HepG2 (cell line): Measurements from ENCODE around the gene FBXW2. TPM values are rescaled to one million over a fixed set of nuclear protein-coding genes. Genes with fewer than 3 reads are reported as not detected.

ENCODE experiments used
- ADNP ChIP-seq: sonication (generic); formaldehyde crosslinking; IDR thresholded peaks from 2 replicates; pipeline ENCODE4 v1.4.0; 2020; ENCODE audit warnings: missing genetic modification reagents
- CBFB ChIP-seq: sonication (generic); formaldehyde crosslinking; IDR thresholded peaks from 2 replicates; pipeline ENCODE4 v1.4.0; 2020; ENCODE audit warnings: missing genetic modification reagents
- EP300 ChIP-seq, 3 experiments: sonication (generic) in 1 of 3; formaldehyde crosslinking in 1 of 3; IDR thresholded peaks; 2 replicates each; pipeline versions ENCODE4 v1.5.1 to v1.6.1; 2011 to 2020; ENCODE audit warnings: low read depth in 2 of 3, low read length in 2 of 3, borderline replicate concordance in 1 of 3, improper control_type of control experiment in 1 of 3, mild to moderate bottlenecking in 1 of 3, missing genetic modification reagents in 1 of 3, moderate library complexity in 1 of 3
- HMGA1 ChIP-seq: sonication (generic); formaldehyde crosslinking; conservative IDR thresholded peaks from 2 replicates; pipeline ENCODE4 v1.4.0; 2020; ENCODE audit warnings: missing genetic modification reagents
- KLF11 ChIP-seq: IDR thresholded peaks from 2 replicates; pipeline ENCODE4 v1.6.1; 2016; ENCODE audit warnings: missing compliant biosample characterization
- LCORL ChIP-seq, 2 experiments: fragments of 450-650 bp in 1 of 2; sonication (generic) in 1 of 2; formaldehyde crosslinking in 1 of 2; IDR thresholded peaks; 2 replicates each; pipeline versions ENCODE4 v1.5.0 to v1.6.1; 2017 to 2020; ENCODE audit warnings: antibody characterized with exemption in 1 of 2, missing genetic modification reagents in 1 of 2
- NR1H2 ChIP-seq: sonication (generic); formaldehyde crosslinking; IDR thresholded peaks from 2 replicates; pipeline ENCODE4 v1.8.1; 2022; ENCODE audit warnings: low read depth, missing genetic modification reagents, borderline replicate concordance
- NR3C1 ChIP-seq: sonication (generic); formaldehyde crosslinking; IDR thresholded peaks from 2 replicates; pipeline ENCODE4 v1.4.0; 2020; ENCODE audit warnings: missing genetic modification reagents
- PAXIP1 ChIP-seq: sonication (generic); formaldehyde crosslinking; conservative IDR thresholded peaks from 2 replicates; pipeline ENCODE4 v1.4.0; 2020; ENCODE audit warnings: mild to moderate bottlenecking, missing genetic modification reagents, moderate library complexity
- SP1 ChIP-seq, 2 experiments: fragments of 450-650 bp in 1 of 2; sonication (generic) in 1 of 2; formaldehyde crosslinking in 1 of 2; IDR thresholded peaks; 2 replicates each; pipeline versions ENCODE4 v1.4.0 to v1.6.1; 2016 to 2020; ENCODE audit warnings: missing genetic modification reagents in 1 of 2
- XRCC5 ChIP-seq: fragments of 200-400 bp; formaldehyde crosslinking; optimal IDR thresholded peaks from 2 replicates; pipeline ENCODE3; 2017; ENCODE audit warnings: mild to moderate bottlenecking, low read length
- ZHX1 ChIP-seq: sonication (generic); formaldehyde crosslinking; IDR thresholded peaks from 2 replicates; pipeline ENCODE4 v1.8.1; 2022; ENCODE audit warnings: low read depth, mild to moderate bottlenecking, missing genetic modification reagents
- ZNF382 ChIP-seq: sonication (generic); formaldehyde crosslinking; IDR thresholded peaks from 2 replicates; pipeline ENCODE4 v1.5.0; 2020; ENCODE audit warnings: missing genetic modification reagents, mild to moderate bottlenecking, borderline replicate concordance
- ZNF557 ChIP-seq: sonication (generic); formaldehyde crosslinking; IDR thresholded peaks from 2 replicates; pipeline ENCODE4 v1.4.0; 2020; ENCODE audit warnings: missing genetic modification reagents
- ZNF770 ChIP-seq: sonication (generic); formaldehyde crosslinking; IDR thresholded peaks from 2 replicates; pipeline ENCODE4 v1.5.0; 2020; ENCODE audit warnings: mild to moderate bottlenecking, missing genetic modification reagents
- ZNF879 ChIP-seq: sonication (generic); formaldehyde crosslinking; IDR thresholded peaks from 2 replicates; pipeline ENCODE4 v1.8.1; 2023; ENCODE audit warnings: missing genetic modification reagents
- polyA plus RNA-seq, 8 experiments: library from polyadenylated mRNA; depleted of rRNA in 3 of 8; stranded (reverse) in 7 of 8; unstranded in 1 of 8; fragments of >200 nt; fragmentation: Illumina TruSeq in 4 of 8; extraction: Trizol in 4 of 8; gene quantifications; 2 replicates each; pipeline versions ENCODE4 v1.2.1 to v1.2.3, GENCODE V29; 2011 to 2016; ENCODE audit warnings: low read depth in 4 of 8, missing spikeins in 1 of 8, mixed read lengths in 1 of 8; ENCODE audit not compliant: insufficient read depth in 1 of 8
- total RNA-seq, 5 experiments: library from RNA; depleted of rRNA; stranded (reverse); fragments of >200 nt; fragmentation: Illumina TruSeq; extraction: Trizol; gene quantifications; 2 replicates each; pipeline ENCODE4 v1.2.3, GENCODE V29; 2016; ENCODE audit warnings: low read depth in 1 of 5
- TF ChIP-seq, protein P1 (sequence below): sonication (generic); formaldehyde crosslinking; IDR thresholded peaks from 2 replicates; pipeline ENCODE4 v1.5.0; 2020; ENCODE audit warnings: mild to moderate bottlenecking, missing genetic modification reagents

Gene FBXW2
- total and polyA plus RNA-seq, 2 of the 13 experiments (the other 11 are each of a cell fraction or from before 2014, with no cell fraction given) = 35.4 to 43.1 TPM

DNA sequence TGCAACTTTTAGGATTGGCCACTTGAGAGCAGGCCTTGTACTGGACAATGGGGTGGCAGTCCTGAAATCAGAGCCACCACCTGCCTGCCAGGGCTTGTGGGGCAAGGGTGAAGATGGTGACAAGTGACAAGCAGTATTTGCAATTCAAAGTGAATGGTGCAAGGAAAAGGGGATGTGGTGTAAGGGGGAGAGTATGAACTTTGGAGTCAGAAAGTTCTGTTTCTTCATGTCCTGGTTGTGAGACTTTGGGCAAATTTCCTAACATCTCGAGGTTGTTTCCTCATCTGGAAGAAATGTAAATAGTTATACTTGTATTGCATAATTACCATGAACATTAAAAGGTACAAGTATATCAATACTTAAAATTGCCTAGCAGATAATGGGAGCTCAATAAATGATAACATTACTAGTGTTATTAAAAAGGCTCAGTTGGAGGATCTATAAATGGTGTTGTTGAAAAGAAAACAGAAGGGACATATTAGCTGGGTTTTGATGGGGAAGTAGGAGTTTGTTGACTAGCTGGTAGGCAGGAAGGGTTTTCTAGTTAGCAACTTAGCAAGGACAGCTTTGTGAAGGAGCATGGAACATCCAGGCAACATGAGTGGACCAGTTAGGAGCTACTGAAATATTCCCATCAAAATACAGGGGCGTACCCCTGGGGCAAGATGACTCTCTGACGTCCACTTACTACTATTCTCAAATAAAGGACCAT lies 57.6 kb downstream of the FBXW2 start (continued):
- TF ChIP-seq, protein P1, sequence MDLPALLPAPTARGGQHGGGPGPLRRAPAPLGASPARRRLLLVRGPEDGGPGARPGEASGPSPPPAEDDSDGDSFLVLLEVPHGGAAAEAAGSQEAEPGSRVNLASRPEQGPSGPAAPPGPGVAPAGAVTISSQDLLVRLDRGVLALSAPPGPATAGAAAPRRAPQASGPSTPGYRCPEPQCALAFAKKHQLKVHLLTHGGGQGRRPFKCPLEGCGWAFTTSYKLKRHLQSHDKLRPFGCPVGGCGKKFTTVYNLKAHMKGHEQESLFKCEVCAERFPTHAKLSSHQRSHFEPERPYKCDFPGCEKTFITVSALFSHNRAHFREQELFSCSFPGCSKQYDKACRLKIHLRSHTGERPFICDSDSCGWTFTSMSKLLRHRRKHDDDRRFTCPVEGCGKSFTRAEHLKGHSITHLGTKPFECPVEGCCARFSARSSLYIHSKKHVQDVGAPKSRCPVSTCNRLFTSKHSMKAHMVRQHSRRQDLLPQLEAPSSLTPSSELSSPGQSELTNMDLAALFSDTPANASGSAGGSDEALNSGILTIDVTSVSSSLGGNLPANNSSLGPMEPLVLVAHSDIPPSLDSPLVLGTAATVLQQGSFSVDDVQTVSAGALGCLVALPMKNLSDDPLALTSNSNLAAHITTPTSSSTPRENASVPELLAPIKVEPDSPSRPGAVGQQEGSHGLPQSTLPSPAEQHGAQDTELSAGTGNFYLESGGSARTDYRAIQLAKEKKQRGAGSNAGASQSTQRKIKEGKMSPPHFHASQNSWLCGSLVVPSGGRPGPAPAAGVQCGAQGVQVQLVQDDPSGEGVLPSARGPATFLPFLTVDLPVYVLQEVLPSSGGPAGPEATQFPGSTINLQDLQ (CRISPR knock-in tag) = no peak
- peak; percentile 61 for TF ChIP-seq PAXIP1
- TF ChIP-seq ZNF382 = no peak
- TF ChIP-seq NR1H2 (CRISPR knock-in tag) = no peak
- TF ChIP-seq XRCC5 = no peak
- no peak for TF ChIP-seq SP1 (IDR thresholded peaks at IDR 0.05)
- TF ChIP-seq SP1 (CRISPR knock-in tag; IDR thresholded peaks at IDR 0.05) = no peak
- no peak; the same call in 1 of the 2 replicates for TF ChIP-seq CBFB
- TF ChIP-seq NR3C1 (CRISPR knock-in tag) = no peak
- no peak for TF ChIP-seq ADNP (CRISPR knock-in tag)
- TF ChIP-seq EP300 (IDR thresholded peaks at IDR 0.05; ENCODE audit: low read depth in 2 of 2, low read length in 2 of 2) = peak; percentile 92 to 98
- peak; percentile 76; the same call in 1 of the 2 replicates for TF ChIP-seq EP300 (CRISPR knock-in tag; IDR thresholded peaks at IDR 0.05; ENCODE audit: borderline replicate concordance)
- TF ChIP-seq KLF11 = no peak
- no peak for TF ChIP-seq HMGA1 (CRISPR knock-in tag)
- TF ChIP-seq LCORL (IDR thresholded peaks at IDR 0.05) = no peak
- TF ChIP-seq LCORL (CRISPR knock-in tag; IDR thresholded peaks at IDR 0.05) = no peak
- no peak for TF ChIP-seq ZNF770 (CRISPR knock-in tag)
- 0 out of 2 replicates have a peak, but pooled peaks have one; percentile 59 for TF ChIP-seq ZHX1 (CRISPR knock-in tag)
- TF ChIP-seq ZNF557 (CRISPR knock-in tag) = no peak
- TF ChIP-seq ZNF879 = no peak
